HG03039 (cell line): ENCODE measurements around the gene SMG6.

ENCODE experiments used
- ATAC-seq: cut with Tn5 transposase; IDR thresholded peaks from one replicate; pipeline ENCODE4 v1.9.1; 2021; ENCODE audit warnings: mild to moderate bottlenecking, moderate library complexity; ENCODE audit not compliant: unreplicated experiment

Gene SMG6

DNA sequence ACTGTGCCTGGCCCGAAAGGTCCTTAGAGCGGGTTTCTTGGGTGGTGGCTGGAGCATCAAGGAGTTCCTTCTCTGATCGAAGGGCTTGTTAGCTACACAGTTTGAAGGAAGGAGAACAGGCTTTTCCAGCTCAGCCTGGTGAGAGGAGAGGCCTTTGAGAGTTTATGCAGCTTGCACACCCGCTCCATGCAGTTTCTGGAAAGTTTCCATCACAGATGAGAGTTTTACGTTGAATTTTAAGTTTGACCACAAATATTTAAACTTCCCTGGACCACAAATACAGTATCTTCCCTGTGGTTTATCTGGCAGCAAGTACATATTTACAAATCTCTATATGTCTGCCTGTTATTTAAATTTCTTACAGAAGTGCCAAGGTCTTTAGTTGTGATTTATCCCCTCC is 191.9 kb downstream of the SMG6 start:
- ATAC-seq: no peak

DNA sequence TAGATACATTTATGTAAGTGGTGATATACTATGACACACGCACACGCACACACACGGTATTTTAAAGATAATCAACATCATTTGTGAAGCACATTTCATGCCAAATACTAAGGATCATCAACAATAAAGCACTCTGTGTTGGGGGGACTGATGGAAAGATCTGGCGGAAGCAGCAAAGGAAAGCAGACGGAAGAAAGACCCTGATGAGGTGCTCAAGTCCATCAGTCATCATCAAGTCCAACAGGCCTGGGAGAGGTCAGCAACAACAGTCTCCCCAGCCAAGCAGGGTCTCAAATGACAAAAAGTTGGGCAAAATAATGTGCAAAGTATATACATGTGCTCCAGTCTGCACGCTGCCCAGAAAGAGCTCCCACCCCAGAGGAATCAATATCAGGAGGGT is 193.1 kb downstream of the SMG6 start:
- ATAC-seq: no peak

GRCh38 chr17:2108170-2108569 is 195.4 kb downstream of the SMG6 start:
- no peak for ATAC-seq

DNA sequence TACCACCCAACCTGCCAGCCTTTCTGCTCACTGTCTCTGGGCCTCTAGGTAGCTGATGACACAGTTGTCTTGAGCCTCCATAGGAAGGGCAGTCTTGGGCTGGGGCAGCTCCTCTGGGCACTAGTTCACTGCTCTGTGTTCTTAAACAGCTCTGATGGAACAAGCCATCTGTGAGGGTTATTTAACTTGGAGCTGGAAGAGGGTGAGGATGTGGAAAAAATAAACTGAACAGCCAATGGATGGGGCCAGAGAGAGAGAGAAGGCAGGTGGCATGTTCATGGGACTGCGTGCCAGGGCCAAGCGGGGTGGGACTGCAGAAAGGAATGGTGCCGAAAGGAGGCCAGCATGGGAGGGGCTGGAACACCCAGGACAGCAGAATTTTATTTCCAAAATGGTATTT is 196.1 kb downstream of the SMG6 start:
- ATAC-seq: no peak

DNA sequence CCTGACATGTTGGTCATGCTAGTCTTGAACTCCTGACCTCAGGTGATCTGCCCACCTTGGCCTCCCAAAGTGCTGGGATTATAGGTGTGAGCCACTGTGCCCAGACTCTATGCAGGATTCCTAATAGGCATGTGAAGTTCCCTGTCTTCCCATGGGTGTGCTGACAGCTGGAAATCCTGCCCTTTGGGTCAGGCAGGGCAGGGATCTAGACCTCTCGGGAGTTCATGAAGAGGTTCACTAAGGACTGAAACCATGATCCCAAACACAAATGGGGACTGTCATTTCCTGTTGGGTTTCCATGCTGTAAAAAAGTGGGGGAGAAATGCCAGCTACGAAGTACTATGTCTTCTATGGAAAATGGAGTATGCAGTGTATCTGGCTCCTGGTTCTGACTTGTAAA is 196.5 kb downstream of the SMG6 start:
- ATAC-seq: no peak

DNA sequence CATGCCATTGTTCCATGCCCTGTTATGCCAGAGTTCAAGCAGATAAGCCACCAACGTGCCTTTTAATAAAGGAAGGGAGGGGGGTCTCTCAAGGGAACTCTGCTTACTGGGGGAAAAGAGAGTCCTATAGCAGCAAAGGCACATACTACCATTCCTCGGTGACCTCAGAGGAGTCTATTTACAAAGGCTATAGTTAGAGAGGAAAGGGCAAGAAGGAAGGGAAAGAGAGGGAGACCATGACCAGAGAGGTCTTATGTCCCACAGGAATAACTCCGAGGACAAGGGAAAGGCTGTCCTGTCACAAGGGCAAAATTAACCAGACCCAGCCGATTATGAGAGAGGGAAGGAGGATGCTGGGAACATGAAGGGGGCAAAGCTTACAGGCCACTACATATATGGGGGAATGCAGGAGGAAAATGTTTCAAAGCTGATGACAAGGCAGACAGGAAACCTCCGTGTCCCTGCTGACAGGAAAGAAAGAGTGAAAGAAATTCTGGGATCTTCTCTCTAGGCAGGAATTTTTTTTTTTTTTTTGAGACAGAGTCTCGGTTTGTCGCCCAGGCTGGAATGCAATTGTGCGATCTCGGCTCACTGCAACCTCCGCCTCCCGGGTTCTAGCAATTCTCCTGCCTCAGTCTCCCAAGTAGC is 197.2 kb downstream of the SMG6 start:
- ATAC-seq: no peak

- ATAC-seq: no peak
Measured at GRCh38 chr17:2105663-2106062, 197.9 kb downstream of the SMG6 start.

DNA sequence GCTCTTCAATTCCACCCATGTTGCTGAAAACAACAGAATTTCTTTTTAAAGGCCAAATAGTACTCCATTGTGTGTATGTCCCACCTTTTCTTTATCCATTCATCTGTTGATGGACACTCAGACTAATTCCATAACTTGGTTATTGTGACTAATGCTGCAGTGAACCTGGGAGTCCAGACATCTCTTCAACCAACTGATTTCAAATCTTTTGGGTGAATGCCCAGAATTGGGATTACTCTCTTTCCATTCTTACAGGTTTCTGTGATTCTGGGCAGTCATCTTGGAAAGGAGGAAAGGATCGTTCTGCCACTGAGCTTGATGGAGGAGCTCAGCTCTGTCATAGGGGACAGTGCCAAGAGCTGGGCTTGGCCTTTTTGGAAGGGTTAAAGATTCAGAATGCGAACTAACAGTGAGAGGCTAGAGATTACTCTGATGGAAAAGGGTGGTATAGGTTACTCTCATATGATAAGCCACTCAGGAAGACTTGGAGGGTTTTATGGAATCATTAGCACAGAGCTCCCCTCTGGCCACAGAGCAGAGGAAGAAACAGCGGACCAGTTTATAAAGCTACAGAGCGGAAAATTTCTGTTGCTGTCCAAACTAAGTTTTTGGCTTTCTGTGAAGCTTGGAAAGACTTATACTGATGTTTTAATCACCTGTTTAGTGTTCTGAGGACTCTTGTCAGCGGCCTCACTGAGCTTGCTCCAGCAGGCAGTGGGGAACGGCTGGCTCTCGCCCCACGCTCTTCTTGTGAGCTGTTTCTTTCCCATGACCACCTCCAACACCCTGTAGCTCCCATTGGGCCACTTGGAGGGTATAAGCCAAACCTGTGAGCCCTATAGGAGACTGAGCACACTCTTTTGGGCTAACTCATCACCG is 200.4 kb downstream of the SMG6 start:
- no peak for ATAC-seq

GRCh38 chr17:2101448-2102257 is 201.9 kb downstream of the SMG6 start:
- ATAC-seq: no peak

DNA sequence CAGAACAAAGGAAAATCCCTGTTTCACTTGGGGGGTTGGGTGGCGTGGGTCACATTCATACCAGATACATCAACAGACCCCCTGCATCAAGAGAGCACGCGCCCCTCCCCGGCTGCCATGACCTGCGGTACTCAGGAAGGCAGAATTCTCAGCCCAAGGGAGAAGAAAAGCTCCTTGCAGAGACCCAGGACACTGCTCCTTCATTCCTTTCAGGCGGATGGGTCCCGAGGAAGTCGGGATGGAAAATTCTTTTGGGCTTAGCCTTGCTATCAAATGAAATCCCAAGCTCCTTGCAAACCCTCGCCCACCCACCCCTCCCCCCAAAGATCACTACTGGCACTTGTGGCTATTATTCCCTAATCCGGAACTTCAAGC is 208.1 kb downstream of the SMG6 start:
- ATAC-seq: no peak

GRCh38 chr17:2094891-2095535 is 208.6 kb downstream of the SMG6 start:
- no peak for ATAC-seq

DNA sequence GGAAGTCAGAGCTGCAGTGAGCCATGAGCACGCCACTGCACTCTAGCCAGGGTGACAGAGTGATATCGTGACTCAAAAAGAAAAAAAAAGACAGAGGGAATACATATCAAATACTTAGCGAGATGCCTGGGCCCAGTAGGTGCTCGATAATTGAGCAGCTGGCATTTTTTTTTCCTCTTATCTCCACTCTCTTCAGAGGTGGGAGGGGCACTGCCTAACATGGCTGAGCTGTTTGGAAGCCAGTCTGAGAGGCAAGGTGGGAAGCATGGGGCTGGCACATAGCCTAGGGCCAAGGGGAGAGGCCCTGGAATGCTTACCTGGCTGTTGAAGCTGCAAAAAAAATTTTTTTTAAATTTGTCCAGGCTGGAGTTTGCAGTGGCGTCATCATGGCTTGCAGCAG is 210.2 kb downstream of the SMG6 start:
- no peak for ATAC-seq

DNA sequence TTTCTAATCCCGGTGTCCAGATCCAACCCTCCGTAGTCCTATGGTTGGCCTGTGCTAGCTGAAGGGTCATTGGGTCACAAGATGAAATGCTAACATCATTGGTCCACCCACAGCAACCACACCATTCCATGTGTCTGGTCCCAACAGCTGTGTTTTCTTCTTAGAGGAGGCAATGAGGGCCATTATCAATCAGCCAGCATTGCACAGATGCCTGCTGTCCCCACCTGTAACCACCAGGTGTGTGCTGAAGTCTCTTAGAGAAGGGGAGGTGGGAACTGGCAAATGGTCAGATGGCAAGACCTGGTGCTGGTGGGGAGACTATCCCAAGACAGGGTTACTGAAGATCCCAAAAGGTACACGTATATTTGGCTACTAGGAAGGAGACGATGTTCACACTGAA is 211.3 kb downstream of the SMG6 start:
- no peak for ATAC-seq

DNA sequence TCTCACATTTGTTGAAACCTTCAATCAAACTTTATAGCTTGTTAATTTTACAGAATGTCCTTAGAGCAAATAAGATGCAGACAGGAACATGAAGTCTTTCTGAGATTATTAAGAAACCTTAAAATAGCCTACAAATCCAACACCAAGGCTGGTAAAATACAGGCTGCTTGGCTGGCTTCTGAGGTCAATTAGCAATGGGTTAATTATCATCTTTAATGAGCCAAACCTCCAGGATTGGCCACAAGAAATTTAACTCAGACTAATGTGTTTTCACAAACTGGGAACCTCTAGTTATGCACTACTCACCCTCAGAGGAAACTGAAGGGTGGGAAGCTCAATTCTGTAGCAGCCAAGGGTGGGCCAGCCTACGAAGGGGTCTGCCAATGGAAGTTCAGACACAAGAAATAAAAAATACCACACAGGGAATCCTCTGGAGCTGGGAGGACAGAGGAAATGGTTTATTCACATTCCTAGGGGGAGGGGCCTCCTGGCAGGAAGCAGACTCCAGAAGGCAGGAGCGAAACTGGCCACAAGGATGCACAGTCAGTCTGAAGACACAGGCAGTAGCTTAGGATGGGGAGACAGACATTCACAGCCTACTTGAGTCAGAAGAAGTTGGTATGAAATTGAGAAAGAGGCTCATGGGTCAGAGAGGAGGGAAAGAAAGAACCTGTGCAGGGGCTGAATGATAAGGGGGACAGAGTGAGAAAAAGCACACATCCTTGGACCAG is 212.6 kb downstream of the SMG6 start:
- no peak for ATAC-seq

DNA sequence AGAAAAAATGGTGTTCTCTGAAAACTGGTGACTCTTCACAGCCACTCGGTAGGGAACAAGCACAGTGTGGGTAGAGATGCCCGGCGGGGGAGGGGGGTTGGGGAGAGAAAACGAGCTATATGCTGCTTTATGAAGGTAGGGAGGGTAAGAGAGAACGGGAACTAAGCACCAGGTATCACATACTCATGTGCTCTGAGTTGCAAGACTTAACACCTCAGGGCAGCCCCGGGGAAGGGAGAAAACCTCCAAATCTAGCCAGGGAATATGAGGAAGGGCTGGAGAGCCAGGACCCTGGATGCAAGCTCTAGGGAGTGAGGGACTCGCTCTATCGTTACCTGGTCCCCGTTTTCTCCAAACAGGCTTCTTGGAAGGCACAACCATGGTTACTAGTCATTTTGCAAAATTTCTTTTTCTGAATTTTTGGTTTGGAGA is 213.4 kb downstream of the SMG6 start:
- ATAC-seq: no peak

DNA sequence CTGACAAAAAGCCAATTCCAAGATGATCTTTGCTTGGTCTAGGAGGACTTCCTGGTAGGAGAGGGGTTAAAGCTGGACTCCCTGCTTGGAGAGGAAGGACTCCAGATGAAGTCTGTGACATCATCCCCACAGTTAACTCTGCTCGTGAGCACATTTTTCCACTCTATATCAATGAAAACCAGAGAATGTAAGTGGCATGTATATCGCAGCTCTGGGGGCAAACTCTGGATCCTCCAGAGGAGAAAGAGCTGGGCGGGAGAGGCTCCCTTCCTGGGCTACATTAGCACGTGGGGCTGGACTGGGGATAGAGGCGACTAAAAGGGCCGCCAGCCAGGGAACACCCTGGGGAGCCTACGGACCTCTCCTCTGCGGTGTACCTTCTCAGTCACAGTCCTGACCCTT is 214.6 kb downstream of the SMG6 start:
- peak; percentile 10 for ATAC-seq

GRCh38 chr17:2087597-2088211 is 215.9 kb downstream of the SMG6 start:
- ATAC-seq: no peak

- ATAC-seq: no peak
Measured at GRCh38 chr17:2086306-2086705, 217.3 kb downstream of the SMG6 start.

DNA sequence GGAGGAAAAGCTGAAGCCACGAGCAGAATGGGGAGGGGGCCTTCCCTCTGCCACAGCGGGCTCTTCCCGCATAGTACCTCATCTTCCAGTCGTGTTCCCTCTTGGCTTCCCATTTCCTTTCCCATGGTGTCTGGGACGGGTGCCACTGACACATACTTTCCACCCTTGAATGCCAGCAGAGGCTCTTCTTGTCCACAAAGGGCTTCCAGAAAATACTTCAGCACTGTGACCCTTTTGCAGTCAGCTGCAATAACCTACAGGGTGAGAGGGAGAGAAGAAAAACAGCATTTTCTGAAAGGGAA is 218.0 kb downstream of the SMG6 start:
- no peak for ATAC-seq
